DND-41 (cell line): ENCODE measurements around the gene IFIT5.
A peak's percentile ranks its signal among the peaks of the same experiment; 100 is the strongest.

Source experiments
- ATAC-seq: fragments of 200-7000 bp; cut with Tn5 transposase; 3 replicates; pipeline ENCODE4 v1.9.1; 2021; ENCODE audit warnings: low read depth; ENCODE audit not compliant: insufficient read depth
- DNase-seq: peaks from one replicate; pipeline ENCODE4 v3.0.0-alpha.2; 2020
- H2AFZ ChIP-seq: 2 replicates; pipeline ENCODE4 v1.6.0; 2012; ENCODE audit warnings: low read depth, low read length
- H3K27ac ChIP-seq: 2 replicates; pipeline ENCODE4 v1.5.1; 2012; ENCODE audit warnings: low read length, inconsistent platforms
- H3K27me3 ChIP-seq: fragments of 200-600 bp; sonication (generic); 2 replicates; pipeline ENCODE4 v1.6.0; 2012; ENCODE audit warnings: low read length, mild to moderate bottlenecking, inconsistent platforms; ENCODE audit not compliant: insufficient read depth, poor library complexity
- H3K36me3 ChIP-seq: 2 replicates; pipeline ENCODE4 v1.5.1; 2012; ENCODE audit warnings: low read length, inconsistent platforms; ENCODE audit not compliant: insufficient read depth
- H3K4me1 ChIP-seq: 2 replicates; pipeline ENCODE4 v1.5.1; 2012; ENCODE audit warnings: mild to moderate bottlenecking, low read length; ENCODE audit not compliant: insufficient read depth
- H3K4me2 ChIP-seq: 2 replicates; pipeline ENCODE4 v1.6.0; 2012; ENCODE audit warnings: mild to moderate bottlenecking, moderate library complexity, low read length, inconsistent platforms; ENCODE audit not compliant: insufficient read depth
- H3K4me3 ChIP-seq, 2 experiments: fragments of 200-600 bp in 1 of 2; shearing (Covaris generic) in 1 of 2; 2 replicates each; pipeline ENCODE4 v1.5.1; 2012 to 2016; ENCODE audit warnings: inconsistent platforms in 2 of 2, low read length in 2 of 2, mild to moderate bottlenecking in 2 of 2, low read depth in 1 of 2, moderate library complexity in 1 of 2
- H3K79me2 ChIP-seq: 2 replicates; pipeline ENCODE4 v1.6.0; 2012; ENCODE audit warnings: low read length, inconsistent platforms; ENCODE audit not compliant: insufficient read depth
- H3K9ac ChIP-seq: 2 replicates; pipeline ENCODE4 v1.6.0; 2012; ENCODE audit warnings: low read depth, mild to moderate bottlenecking, inconsistent platforms, low read length, moderate library complexity
- H3K9me3 ChIP-seq: 2 replicates; pipeline ENCODE4 v1.5.1; 2012; ENCODE audit warnings: low read length, moderate library complexity, mild to moderate bottlenecking, inconsistent platforms; ENCODE audit not compliant: insufficient read depth, severe bottlenecking
- H4K20me1 ChIP-seq: 2 replicates; pipeline ENCODE4 v1.6.0; 2012; ENCODE audit warnings: low read length; ENCODE audit not compliant: insufficient read depth
- CTCF ChIP-seq: IDR thresholded peaks from 2 replicates; pipeline ENCODE4 v1.5.1; 2012; ENCODE audit warnings: borderline replicate concordance, low read length, moderate library complexity, mild to moderate bottlenecking; ENCODE audit not compliant: poor library complexity, severe bottlenecking; ENCODE audit errors: extremely low read depth
- EZH2 ChIP-seq: IDR thresholded peaks from 3 replicates; pipeline ENCODE4 v1.6.1; 2012; ENCODE audit warnings: borderline replicate concordance, low read depth, mild to moderate bottlenecking, moderate library complexity, low read length, inconsistent platforms; ENCODE audit not compliant: severe bottlenecking

IFIT5 gene

GRCh38 chr10:89391907-89392756 lies 22.2 kb upstream of the IFIT5 start, which contains the start of gene IFIT1:
TSS of gene IFIT1 (plus strand) at chr10:89392623. CDS start at chr10:89392713, 90 bp downstream.
- TF ChIP-seq CTCF (peak; percentile 24), EZH2 (no peak)
- Histone ChIP-seq H3K4me2 (peak within 1 kb of the TSS; percentile 73), H3K79me2 (no peaks in the 10 kb centered on the region), H3K27ac (peak within 1 kb of the TSS; percentile 91), H3K4me3 (peak within 1 kb of the TSS; percentile 49 to 64), H3K27me3 (no peaks in the 10 kb centered on the region), H3K4me1 (peaks cover 19% of the 10 kb centered on the region), H3K36me3 (no peaks in the 10 kb centered on the region), H2AFZ (peak within 1 kb of the TSS; percentile 94), H3K9me3 (no peaks in the 10 kb centered on the region), H4K20me1 (no peaks in the 10 kb centered on the region), H3K9ac (peak within 1 kb of the TSS; percentile 57)
- DNase-seq: peak; percentile 76
- ATAC-seq: peak; percentile 98

GRCh38 chr10:89392974-89393373 lies 21.4 kb upstream of the IFIT5 start:
- peak overlapping the region; percentile 49 to 64; a peak in 3 of 4 replicates for H3K4me3 ChIP-seq

GRCh38 chr10:89393898-89394297 lies 20.5 kb upstream of the IFIT5 start:
- H3K4me2 ChIP-seq: no peak overlapping the region
- no peak overlapping the region for H3K27ac ChIP-seq
- no peak overlapping the region for H3K9ac ChIP-seq

More at GRCh38 chr10:89392974-89393373, 21.4 kb upstream of the IFIT5 start:
- no peaks in the 10 kb centered on the region for H3K9me3 ChIP-seq
- no peaks in the 10 kb centered on the region for H3K79me2 ChIP-seq
- H3K27ac ChIP-seq: peak overlapping the region; percentile 91
- ATAC-seq (peak; percentile 62), DNase-seq (peak; percentile 35)
- H3K27me3 ChIP-seq: no peaks in the 10 kb centered on the region
- peak overlapping the region; percentile 72 for H2AFZ ChIP-seq
- TF ChIP-seq CTCF (no peak), EZH2 (no peak)
- no peaks in the 10 kb centered on the region for H4K20me1 ChIP-seq
- H3K36me3 ChIP-seq: no peaks in the 10 kb centered on the region
- H3K9ac ChIP-seq: peak overlapping the region; percentile 57
- H3K4me1 ChIP-seq: peaks cover 19% of the 10 kb centered on the region
- peak overlapping the region; percentile 73 for H3K4me2 ChIP-seq

More at GRCh38 chr10:89393898-89394297, 20.5 kb upstream of the IFIT5 start:
- Histone ChIP-seq H3K79me2 (no peaks in the 10 kb centered on the region), H3K4me1 (peaks cover 19% of the 10 kb centered on the region), H2AFZ (no peak overlapping the region), H3K9me3 (no peaks in the 10 kb centered on the region), H3K36me3 (no peaks in the 10 kb centered on the region), H3K27me3 (no peaks in the 10 kb centered on the region), H3K4me3 (no peak overlapping the region), H4K20me1 (no peaks in the 10 kb centered on the region)
- TF ChIP-seq CTCF (no peak), EZH2 (no peak)
- DNase-seq: no peak
- no peak for ATAC-seq
